A549 (cell line): ENCODE results near the gene GRK1.

ENCODE experiments used
- CTCF ChIP-seq: fragments of >200 bp; sonication (Bioruptor Twin); formaldehyde crosslinking; IDR thresholded peaks from 3 replicates; pipeline ENCODE4 v1.5.1; 2016
- EHMT2 ChIP-seq: fragments of 200-600 bp; sonication (generic); IDR thresholded peaks from 2 replicates; pipeline ENCODE4 v1.6.1; 2016; ENCODE audit warnings: antibody characterized with exemption, low read depth, mild to moderate bottlenecking, moderate library complexity
- EP300 ChIP-seq, 2 experiments: fragments of >200 bp; sonication (Bioruptor Twin); formaldehyde crosslinking; IDR thresholded peaks; 2 replicates in 1 of 2; 3 replicates in 1 of 2; pipeline ENCODE4 v1.6.1; 2016 to 2017
- JUN ChIP-seq, 2 experiments: fragments of >200 bp; sonication (Bioruptor Twin); formaldehyde crosslinking; IDR thresholded peaks; 2 replicates in 1 of 2; 3 replicates in 1 of 2; pipeline ENCODE4 v1.6.1; 2016 to 2017
- MAFK ChIP-seq: fragments of 450-650 bp; IDR thresholded peaks from 2 replicates; pipeline ENCODE4 v1.6.1; 2014; ENCODE audit not compliant: partially characterized antibody
- MYC ChIP-seq: IDR thresholded peaks from 2 replicates; pipeline ENCODE4 v1.6.1; 2012; ENCODE audit warnings: mild to moderate bottlenecking, inconsistent platforms, low read length, improper control_type of control experiment, borderline replicate concordance
- NR3C1 ChIP-seq: fragments of >200 bp; sonication (Bioruptor Twin); formaldehyde crosslinking; IDR thresholded peaks from 3 replicates; pipeline ENCODE4 v1.6.1; 2017
- POLR2A ChIP-seq: IDR thresholded peaks from 2 replicates; pipeline ENCODE4 v1.6.1; 2012; ENCODE audit warnings: mild to moderate bottlenecking, low read length
- RARB ChIP-seq: fragments of 250-450 bp; sonication (Bioruptor Pico); IDR thresholded peaks from 2 replicates; pipeline ENCODE4 v1.8.0; 2021; ENCODE audit warnings: mild to moderate bottlenecking, moderate library complexity

- TF ChIP-seq CTCF (no peak), POLR2A (no peak), EP300 (IDR thresholded peaks at IDR 0.05) (no peak), NR3C1 (no peak), EHMT2 (no peak), JUN (IDR thresholded peaks at IDR 0.05) (no peak), MYC (no peak), MAFK (no peak), RARB (no peak)
These were observed 5.5 kb upstream of the GRK1 start for GRCh38 chr13:113661509-113661908.
